ENCODE measurements around the gene SYNE1. TPM values are rescaled to one million over a fixed set of nuclear protein-coding genes. Genes with fewer than 3 reads are reported as not detected.
"Not testable (repeated sequence)": the region's sequence is repeated elsewhere in the genome, so short reads cannot be mapped to it uniquely, and the experiment has no call there.

SYNE1 gene, protein sequence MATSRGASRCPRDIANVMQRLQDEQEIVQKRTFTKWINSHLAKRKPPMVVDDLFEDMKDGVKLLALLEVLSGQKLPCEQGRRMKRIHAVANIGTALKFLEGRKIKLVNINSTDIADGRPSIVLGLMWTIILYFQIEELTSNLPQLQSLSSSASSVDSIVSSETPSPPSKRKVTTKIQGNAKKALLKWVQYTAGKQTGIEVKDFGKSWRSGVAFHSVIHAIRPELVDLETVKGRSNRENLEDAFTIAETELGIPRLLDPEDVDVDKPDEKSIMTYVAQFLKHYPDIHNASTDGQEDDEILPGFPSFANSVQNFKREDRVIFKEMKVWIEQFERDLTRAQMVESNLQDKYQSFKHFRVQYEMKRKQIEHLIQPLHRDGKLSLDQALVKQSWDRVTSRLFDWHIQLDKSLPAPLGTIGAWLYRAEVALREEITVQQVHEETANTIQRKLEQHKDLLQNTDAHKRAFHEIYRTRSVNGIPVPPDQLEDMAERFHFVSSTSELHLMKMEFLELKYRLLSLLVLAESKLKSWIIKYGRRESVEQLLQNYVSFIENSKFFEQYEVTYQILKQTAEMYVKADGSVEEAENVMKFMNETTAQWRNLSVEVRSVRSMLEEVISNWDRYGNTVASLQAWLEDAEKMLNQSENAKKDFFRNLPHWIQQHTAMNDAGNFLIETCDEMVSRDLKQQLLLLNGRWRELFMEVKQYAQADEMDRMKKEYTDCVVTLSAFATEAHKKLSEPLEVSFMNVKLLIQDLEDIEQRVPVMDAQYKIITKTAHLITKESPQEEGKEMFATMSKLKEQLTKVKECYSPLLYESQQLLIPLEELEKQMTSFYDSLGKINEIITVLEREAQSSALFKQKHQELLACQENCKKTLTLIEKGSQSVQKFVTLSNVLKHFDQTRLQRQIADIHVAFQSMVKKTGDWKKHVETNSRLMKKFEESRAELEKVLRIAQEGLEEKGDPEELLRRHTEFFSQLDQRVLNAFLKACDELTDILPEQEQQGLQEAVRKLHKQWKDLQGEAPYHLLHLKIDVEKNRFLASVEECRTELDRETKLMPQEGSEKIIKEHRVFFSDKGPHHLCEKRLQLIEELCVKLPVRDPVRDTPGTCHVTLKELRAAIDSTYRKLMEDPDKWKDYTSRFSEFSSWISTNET (N-terminal part only)
- total RNA-seq: 13.5 and 17.4 TPM in 2 replicates

DNA sequence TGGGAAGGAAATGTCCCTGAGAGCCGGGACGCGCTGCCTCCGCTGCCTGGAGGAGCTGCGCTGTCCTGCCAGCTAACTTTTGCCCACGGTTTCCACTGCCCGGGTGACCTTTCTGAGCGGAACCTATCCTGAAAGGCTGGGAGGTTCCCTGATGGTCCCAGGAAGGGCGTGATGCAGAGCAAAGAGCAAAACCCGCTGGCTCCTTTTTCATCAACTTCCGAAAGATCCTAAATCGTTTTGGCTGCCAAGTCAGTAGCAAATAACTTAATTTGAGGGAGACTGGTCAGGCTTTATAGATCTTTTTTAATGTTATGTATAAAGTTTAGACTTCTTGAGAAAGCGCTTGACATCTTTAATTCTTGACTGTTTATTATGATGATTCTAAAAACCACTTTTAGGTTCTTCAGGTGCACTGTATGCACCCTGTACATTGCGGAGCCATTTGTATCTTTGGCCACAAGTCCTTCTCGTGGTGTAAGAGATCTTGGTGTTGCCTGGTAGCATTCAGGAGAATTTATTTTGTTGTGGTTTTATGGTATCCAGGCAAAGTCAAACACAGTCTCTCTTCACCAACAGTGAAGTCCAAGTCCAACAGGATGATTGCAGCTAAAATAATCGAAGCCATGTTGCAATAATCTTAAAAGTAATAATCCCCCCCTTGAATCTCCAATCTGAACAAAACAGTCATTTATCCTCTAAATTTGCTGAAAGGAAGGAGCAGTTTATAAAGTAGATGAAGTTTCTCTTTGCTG lies at the start of gene SYNE1:
SYNE1 (minus strand) TSS at position 67 of the 752 bp plus-strand sequence. CDS start 9,031 bp downstream, outside the sequence.
- DNase-seq (ENCODE audit: low read depth): no peak
- peak within 1 kb of the TSS; percentile 52 for H3K4me3 ChIP-seq (ENCODE audit: low read depth, low read length)
- no peak for TF ChIP-seq CTCF (conservative IDR thresholded peaks at IDR 0.05; ENCODE audit: low read depth, low read length)

DNA sequence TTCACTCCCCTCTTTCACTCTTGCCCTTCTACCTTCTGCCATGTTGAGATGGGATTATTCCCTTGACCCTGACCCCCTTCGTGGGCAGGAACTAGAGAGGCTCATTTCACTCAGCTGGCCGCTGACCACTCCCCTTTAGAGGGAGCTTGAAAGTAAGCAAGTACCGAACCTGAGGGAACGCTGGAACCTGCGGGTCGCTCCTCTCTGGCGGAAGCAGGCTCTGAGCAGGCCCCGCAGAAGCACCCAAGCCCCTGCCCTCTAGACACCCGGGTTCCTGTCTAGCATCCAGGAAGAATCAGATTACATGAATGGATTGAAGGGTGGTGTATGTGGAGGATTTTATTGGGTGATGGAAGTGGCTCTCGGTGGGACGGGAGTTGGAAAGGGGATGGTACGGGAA lies 48.7 kb upstream of the SYNE1 start:
- TF ChIP-seq CTCF (conservative IDR thresholded peaks at IDR 0.05; ENCODE audit: low read depth, low read length): no peak
- no peak overlapping the region for H3K4me3 ChIP-seq (ENCODE audit: low read depth, low read length)

DNA sequence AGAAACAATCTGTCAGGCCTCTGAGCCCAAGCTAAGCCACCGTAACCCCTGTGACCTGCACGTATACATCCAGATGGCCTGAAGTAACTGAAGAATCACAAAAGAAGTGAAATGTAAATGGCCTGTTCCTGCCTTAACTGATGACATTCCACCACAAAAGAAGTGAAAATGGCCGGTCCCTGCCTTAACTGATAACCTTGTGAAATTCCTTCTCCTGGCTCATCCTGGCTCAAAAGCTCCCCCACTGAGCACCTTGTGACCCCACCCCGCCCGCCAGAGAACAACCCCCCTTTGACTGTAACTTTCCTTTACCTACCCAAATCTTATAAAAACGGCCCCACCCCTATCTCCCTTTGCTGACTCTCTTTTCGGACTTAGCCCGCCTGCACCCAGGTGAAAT lies 45.8 kb upstream of the SYNE1 start:
- not testable (repeated sequence) for DNase-seq (ENCODE audit: low read depth); H3K4me3 ChIP-seq (ENCODE audit: low read depth, low read length)

More for the DNA sequence above, 48.7 kb upstream of the SYNE1 start:
- DNase-seq (ENCODE audit: low read depth): no peak

DNA sequence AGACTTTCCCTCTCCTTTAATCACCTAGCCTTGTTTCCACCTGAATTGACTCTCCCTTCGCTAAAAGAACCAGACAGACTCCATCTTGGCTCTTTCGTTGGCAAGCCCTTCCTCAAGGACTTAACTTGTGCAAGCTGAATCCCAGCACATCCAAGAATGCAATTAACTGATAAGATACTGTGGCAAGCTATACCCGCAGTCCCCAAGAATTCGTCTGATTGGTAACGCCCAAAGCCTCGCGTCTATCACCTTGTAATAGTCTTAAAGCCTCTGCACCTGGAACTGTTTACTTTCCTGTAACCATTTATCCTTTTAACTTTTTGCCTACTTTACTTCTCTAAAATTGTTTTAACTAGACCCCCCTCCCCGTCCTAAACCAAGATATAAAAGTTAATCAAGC lies 45.0 kb upstream of the SYNE1 start:
- no peak for DNase-seq (ENCODE audit: low read depth)
- TF ChIP-seq CTCF (conservative IDR thresholded peaks at IDR 0.05; ENCODE audit: low read depth, low read length): no peak
- H3K4me3 ChIP-seq (ENCODE audit: low read depth, low read length): no peak overlapping the region

DNA sequence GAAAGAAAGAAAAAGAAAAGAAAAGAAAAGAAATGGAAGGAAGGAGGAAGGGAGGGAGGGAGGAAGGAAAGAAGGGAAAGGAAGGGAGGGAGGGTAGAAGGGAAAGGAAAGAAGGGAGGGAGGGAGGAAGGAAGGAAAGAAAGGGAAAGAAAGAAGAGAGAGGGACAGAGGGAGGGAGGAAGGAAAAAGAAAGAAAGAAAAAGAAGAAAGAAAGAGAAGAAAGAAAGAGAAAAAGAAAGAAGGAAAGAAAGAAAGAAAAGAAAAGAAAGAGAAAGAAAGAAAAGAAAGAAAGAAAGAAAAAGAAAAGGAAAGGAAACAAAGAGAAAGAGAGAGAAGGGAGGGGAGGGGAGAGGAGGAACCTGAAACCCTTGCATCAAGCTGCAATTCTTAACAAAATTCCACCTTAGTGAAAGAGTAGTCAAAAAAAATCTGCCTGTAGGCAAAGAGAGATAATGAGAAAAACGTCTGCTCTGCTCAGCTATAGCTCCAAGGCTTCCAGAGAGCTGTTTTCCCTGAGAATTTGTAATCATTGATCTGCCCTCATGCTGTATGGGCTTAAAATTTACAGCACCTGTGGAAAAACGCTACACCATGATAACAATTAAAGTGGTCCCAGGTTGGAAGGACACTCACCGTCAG lies 43.8 kb upstream of the SYNE1 start:
- no peak overlapping the region for H3K4me3 ChIP-seq (ENCODE audit: low read depth, low read length)
- no peak for TF ChIP-seq CTCF (conservative IDR thresholded peaks at IDR 0.05; ENCODE audit: low read depth, low read length)
- no peak for DNase-seq (ENCODE audit: low read depth)

- no peak overlapping the region for H3K4me3 ChIP-seq (ENCODE audit: low read depth, low read length)
- DNase-seq (ENCODE audit: low read depth): no peak
- no peak for TF ChIP-seq CTCF (conservative IDR thresholded peaks at IDR 0.05; ENCODE audit: low read depth, low read length)
Measured at GRCh38 chr6:152680151-152680550, 43.0 kb upstream of the SYNE1 start.

All from epithelial cell of proximal tubule (primary cell).